Caco-2 (cell line): Measurements from ENCODE around the gene SLC5A3. TPM values are rescaled to one million over a fixed set of nuclear protein-coding genes. Genes with fewer than 3 reads are reported as not detected.

Experiments used
- BruUV-seq: library from RNA; stranded (reverse); fragments of 400-500 nt; replicated peaks from 2 replicates; lab custom pipeline; 2021; lab: Mats Ljungman, UMichigan
- CTCF ChIA-PET: fragments of 300-600 bp; sonication (Branson Sonifier 250); formaldehyde crosslinking; loops from one replicate; lab custom pipeline; 2022; ENCODE audit warnings: antibody characterized with exemption; lab: Charles Lee
- POLR2A ChIA-PET: fragments of 300-600 bp; sonication (Branson Sonifier 250); formaldehyde crosslinking; loops from one replicate; lab custom pipeline; 2022; ENCODE audit warnings: antibody characterized with exemption; lab: Charles Lee
- DNase-seq, 2 experiments: peaks; one replicate each; pipeline versions ENCODE4 v3.0.0 to v3.0.0-alpha.2; 2020 to 2022
- H3K27me3 ChIP-seq: replicated peaks from 2 replicates; pipeline ENCODE4 v1.6.0; 2011; ENCODE audit warnings: low read length; ENCODE audit not compliant: control insufficient read depth, insufficient read depth
- H3K36me3 ChIP-seq: 2 replicates; pipeline ENCODE4 v1.5.1; 2011; ENCODE audit warnings: low read length; ENCODE audit not compliant: control insufficient read depth, insufficient read depth
- H3K4me1 ChIP-seq: fragments of 250-450 bp; sonication (Bioruptor Pico); 2 replicates; pipeline ENCODE4 v1.5.1; 2020; ENCODE audit warnings: mild to moderate bottlenecking
- H3K4me3 ChIP-seq: 2 replicates; pipeline ENCODE4 v1.5.1; 2011; ENCODE audit warnings: low read depth, mild to moderate bottlenecking, control low read depth, low read length
- H3K9me3 ChIP-seq: fragments of 250-450 bp; sonication (Bioruptor Pico); 2 replicates; pipeline ENCODE4 v1.5.1; 2020; ENCODE audit warnings: mild to moderate bottlenecking, moderate library complexity
- H3K27ac Mint-ChIP-seq: one replicate; pipeline ENCODE4 v1.8.0; 2022; ENCODE audit warnings: mixed read lengths; ENCODE audit not compliant: unreplicated experiment
- H3K27me3 Mint-ChIP-seq: one replicate; pipeline ENCODE4 v1.8.0; 2022; ENCODE audit warnings: mixed read lengths; ENCODE audit not compliant: insufficient read depth, unreplicated experiment
- H3K36me3 Mint-ChIP-seq: one replicate; pipeline ENCODE4 v1.8.0; 2022; ENCODE audit warnings: mild to moderate bottlenecking, mixed read lengths; ENCODE audit not compliant: insufficient read depth, unreplicated experiment
- H3K4me1 Mint-ChIP-seq: one replicate; pipeline ENCODE4 v1.8.0; 2022; ENCODE audit warnings: low read depth, mixed read lengths; ENCODE audit not compliant: unreplicated experiment
- H3K4me3 Mint-ChIP-seq: one replicate; pipeline ENCODE4 v1.8.0; 2022; ENCODE audit warnings: mild to moderate bottlenecking, moderate library complexity, mixed read lengths; ENCODE audit not compliant: unreplicated experiment
- H3K9me3 Mint-ChIP-seq: one replicate; pipeline ENCODE4 v1.8.0; 2022; ENCODE audit warnings: mixed read lengths; ENCODE audit not compliant: unreplicated experiment
- CTCF ChIP-seq, 2 experiments: fragments of 200-600 bp in 1 of 2; IDR thresholded peaks; 1 replicate in 1 of 2; 2 replicates in 1 of 2; pipeline versions ENCODE4 v1.5.1 to v1.8.0; 2011 to 2022; ENCODE audit warnings: antibody characterized with exemption in 1 of 2, control low read depth in 1 of 2, inconsistent platforms in 1 of 2, low read depth in 1 of 2, low read length in 1 of 2, mild to moderate bottlenecking in 1 of 2, moderate library complexity in 1 of 2; ENCODE audit not compliant: insufficient read depth in 1 of 2, severe bottlenecking in 1 of 2, unreplicated experiment in 1 of 2
- intact Hi-C: fragments of 100-400 bp; cut with micrococcal nuclease; formaldehyde crosslinking; loops from one replicate; pipeline ENCODE4 v1.10.0; 2022; ENCODE audit not compliant: unreplicated experiment
- total RNA-seq: library from RNA; stranded (reverse); gene quantifications from 2 replicates; pipeline ENCODE4 v1.2.3, GENCODE V29; 2022

SLC5A3 gene
- total RNA-seq, 1 experiment from 2014 or later = 19.1 TPM

GRCh38 chr21:34093083-34093482 lies 19.7 kb downstream of the SLC5A3 start:
- Histone ChIP-seq H3K4me1 (0 out of 2 replicates have a peak, but pooled peaks cover 5% of the 10 kb centered on the region), H3K4me3 (no peak overlapping the region), H3K36me3 (peaks cover 1% of the 10 kb centered on the region; the same call in 1 of the 2 replicates), H3K9me3 (no peaks in the 10 kb centered on the region), H3K27me3 (no peaks in the 10 kb centered on the region)
- Mint-ChIP-seq H3K27ac (no peak overlapping the region), H3K4me1 (peaks cover 4% of the 10 kb centered on the region), H3K27me3 (no peaks in the 10 kb centered on the region), H3K36me3 (peaks cover 66% of the 10 kb centered on the region), H3K9me3 (no peaks in the 10 kb centered on the region), H3K4me3 (no peak overlapping the region)
- no peak for DNase-seq
- no TSS peak for BruUV-seq
- intact Hi-C loops = no loop called here
- no peak for TF ChIP-seq CTCF (IDR thresholded peaks at IDR 0.05; ENCODE audit: insufficient read depth in 1 of 2, low read depth in 1 of 2, low read length in 1 of 2, severe bottlenecking in 1 of 2, unreplicated experiment in 1 of 2)
- CTCF ChIA-PET = no interaction called here
- POLR2A ChIA-PET = no interaction called here

GRCh38 chr21:34094949-34095348 lies 21.6 kb downstream of the SLC5A3 start:
- BruUV-seq = no TSS peak
- Mint-ChIP-seq H3K4me3 (no peak overlapping the region), H3K4me1 (no peaks in the 10 kb centered on the region), H3K9me3 (no peaks in the 10 kb centered on the region), H3K27ac (no peak overlapping the region), H3K27me3 (no peaks in the 10 kb centered on the region), H3K36me3 (peaks cover 72% of the 10 kb centered on the region)
- Histone ChIP-seq H3K27me3 (no peaks in the 10 kb centered on the region), H3K9me3 (no peaks in the 10 kb centered on the region), H3K36me3 (peaks cover 1% of the 10 kb centered on the region; the same call in 1 of the 2 replicates), H3K4me1 (no peaks in the 10 kb centered on the region), H3K4me3 (no peak overlapping the region)
- no peak for TF ChIP-seq CTCF (IDR thresholded peaks at IDR 0.05; ENCODE audit: insufficient read depth in 1 of 2, low read depth in 1 of 2, low read length in 1 of 2, severe bottlenecking in 1 of 2, unreplicated experiment in 1 of 2)
- intact Hi-C loops = no loop called here
- no peak for DNase-seq
- POLR2A ChIA-PET = no interaction called here
- CTCF ChIA-PET = no interaction called here

GRCh38 chr21:34097442-34097841 lies 24.1 kb downstream of the SLC5A3 start:
- Histone ChIP-seq H3K4me1 (no peaks in the 10 kb centered on the region), H3K36me3 (peaks cover 1% of the 10 kb centered on the region; the same call in 1 of the 2 replicates), H3K4me3 (no peak overlapping the region), H3K9me3 (no peaks in the 10 kb centered on the region), H3K27me3 (no peaks in the 10 kb centered on the region)
- Mint-ChIP-seq H3K36me3 (peaks cover 71% of the 10 kb centered on the region), H3K4me1 (no peaks in the 10 kb centered on the region), H3K27me3 (no peaks in the 10 kb centered on the region), H3K9me3 (no peaks in the 10 kb centered on the region), H3K27ac (no peak overlapping the region), H3K4me3 (no peak overlapping the region)
- intact Hi-C loops = no loop called here
- CTCF ChIA-PET = no interaction called here
- POLR2A ChIA-PET = no interaction called here
- no peak for DNase-seq
- no peak for TF ChIP-seq CTCF (IDR thresholded peaks at IDR 0.05; ENCODE audit: insufficient read depth in 1 of 2, low read depth in 1 of 2, low read length in 1 of 2, severe bottlenecking in 1 of 2, unreplicated experiment in 1 of 2)
- BruUV-seq = no TSS peak
